Upper lobe of left lung (tissue), 4 donors: ENCODE results near the gene HS6ST2.

Experiments
- CTCF ChIP-seq, 6 experiments: fragments of 450-650 bp in 4 of 6; fragments of 200-600 bp in 2 of 6; sonication (generic) in 2 of 6; IDR thresholded peaks; one replicate each; pipeline ENCODE4 v1.5.1; 2016 to 2019; ENCODE audit warnings: antibody characterized with exemption in 6 of 6
- EP300 ChIP-seq, 4 donors: sonication (generic); formaldehyde crosslinking; IDR thresholded peaks; one replicate each; pipeline ENCODE4 v1.5.1; 2017; ENCODE audit warnings: antibody characterized with exemption in 4 of 4, control low read depth in 2 of 4
- POLR2A ChIP-seq, 4 donors: fragments of 450-650 bp; IDR thresholded peaks; one replicate each; pipeline ENCODE4 v1.5.1; 2016 to 2017; ENCODE audit warnings: antibody characterized with exemption in 4 of 4, mild to moderate bottlenecking in 2 of 4
- POLR2AphosphoS5 ChIP-seq, 2 donors: sonication (generic); formaldehyde crosslinking; IDR thresholded peaks; one replicate each; pipeline ENCODE4 v1.5.1; 2017; ENCODE audit warnings: antibody characterized with exemption in 2 of 2

DNA sequence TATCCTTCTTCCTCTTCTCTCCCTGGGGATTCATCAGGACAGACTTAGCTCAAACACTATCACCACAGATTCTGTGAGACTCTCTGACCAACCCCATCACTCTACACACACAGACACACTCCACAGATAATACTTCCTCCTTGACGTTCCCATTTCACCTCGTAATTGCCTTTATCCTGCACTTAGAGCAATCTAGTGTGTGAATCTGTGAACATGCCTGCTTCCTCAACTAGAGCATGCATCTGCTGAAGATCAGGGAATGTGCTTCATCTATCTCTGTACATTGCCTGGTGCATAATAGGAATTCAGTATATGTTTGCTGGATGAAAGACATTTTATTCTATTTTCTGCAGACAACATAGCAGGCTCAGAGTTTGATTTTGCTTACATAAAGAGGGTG is 25.1 kb upstream of the HS6ST2 start:
- TF ChIP-seq POLR2A (IDR thresholded peaks at IDR 0.05) = no peak
- no peak for TF ChIP-seq CTCF (IDR thresholded peaks at IDR 0.05)
- no peak for TF ChIP-seq POLR2AphosphoS5 (IDR thresholded peaks at IDR 0.05)
- no peak for TF ChIP-seq EP300 (IDR thresholded peaks at IDR 0.05)
